Panc1 (cell line): ENCODE data around the gene PLAAT4. TPM values are rescaled to one million over a fixed set of nuclear protein-coding genes. Genes with fewer than 3 reads are reported as not detected.

Experiments used
- ATAC-seq: fragments of 200-7000 bp; cut with Tn5 transposase; 2 replicates; pipeline ENCODE4 v1.9.1; 2020; ENCODE audit warnings: mild to moderate bottlenecking, moderate library complexity
- BruUV-seq: library from RNA; stranded (reverse); fragments of 400-500 nt; replicated peaks from 2 replicates; lab custom pipeline; 2021; lab: Mats Ljungman, UMichigan
- CTCF ChIA-PET: fragments of 300-600 bp; sonication (Branson Sonifier 250); formaldehyde crosslinking; loops from one replicate; lab custom pipeline; 2022; ENCODE audit warnings: antibody characterized with exemption; lab: Charles Lee
- POLR2A ChIA-PET: fragments of 300-600 bp; sonication (Branson Sonifier 250); formaldehyde crosslinking; loops from one replicate; lab custom pipeline; 2022; ENCODE audit warnings: antibody characterized with exemption; lab: Charles Lee
- DNase-seq: peaks from one replicate; pipeline ENCODE4 v3.0.0-alpha.2; 2010; ENCODE audit warnings: low read depth, low spot score
- H3K27ac ChIP-seq: 2 replicates; pipeline ENCODE4 v1.5.1; 2011; ENCODE audit warnings: mild to moderate bottlenecking, low read length, inconsistent platforms
- H3K27me3 ChIP-seq: fragments of 200-500 bp; sonication (Bioruptor generic); 2 replicates; pipeline ENCODE4 v1.6.0; 2014; ENCODE audit warnings: low read length, inconsistent platforms; ENCODE audit not compliant: control insufficient read depth, insufficient read depth
- H3K36me3 ChIP-seq: fragments of 200-500 bp; sonication (Bioruptor generic); 2 replicates; pipeline ENCODE4 v1.5.1; 2014; ENCODE audit warnings: inconsistent platforms, mild to moderate bottlenecking, low read length, moderate library complexity; ENCODE audit not compliant: control insufficient read depth, insufficient read depth
- H3K4me1 ChIP-seq: 2 replicates; pipeline ENCODE4 v1.5.1; 2011; ENCODE audit warnings: inconsistent platforms, mild to moderate bottlenecking, low read length, moderate library complexity; ENCODE audit not compliant: control insufficient read depth, insufficient read depth
- H3K4me3 ChIP-seq, 2 experiments: 2 replicates each; pipeline ENCODE4 v1.5.1; 2011 to 2012; ENCODE audit warnings: low read depth in 2 of 2, low read length in 2 of 2, mild to moderate bottlenecking in 2 of 2, inconsistent platforms in 1 of 2, moderate library complexity in 1 of 2
- H3K9me3 ChIP-seq: fragments of 200-500 bp; sonication (Bioruptor generic); 2 replicates; pipeline ENCODE4 v1.5.1; 2014; ENCODE audit warnings: low read depth, mild to moderate bottlenecking, inconsistent platforms, low read length, moderate library complexity; ENCODE audit not compliant: control insufficient read depth, insufficient read depth
- POLR2AphosphoS5 ChIP-seq: IDR thresholded peaks from 2 replicates; pipeline ENCODE4 v1.6.1; 2012; ENCODE audit warnings: mild to moderate bottlenecking, low read depth, low read length, moderate library complexity
- SIN3A ChIP-seq: IDR thresholded peaks from 2 replicates; pipeline ENCODE4 v1.6.1; 2012; ENCODE audit warnings: low read depth, mild to moderate bottlenecking, low read length, moderate library complexity, borderline replicate concordance; ENCODE audit not compliant: insufficient read depth
- TCF7L2 ChIP-seq: IDR thresholded peaks from 2 replicates; pipeline ENCODE4 v1.6.1; 2011; ENCODE audit warnings: mild to moderate bottlenecking, low read depth, low read length, inconsistent platforms
- in situ Hi-C: cut with HindIII; loops from 2 replicates; pipeline ENCODE4 v1.10.0; 2016; ENCODE audit warnings: low sequenced_read_pairs, low pct_unique_long_range_greater_than_20kb
- intact Hi-C: fragments of 100-400 bp; cut with micrococcal nuclease; formaldehyde crosslinking; loops from one replicate; pipeline ENCODE4 v1.10.0; 2022; ENCODE audit not compliant: unreplicated experiment
- total RNA-seq: library from RNA; stranded (reverse); gene quantifications from one replicate; pipeline ENCODE4 v1.2.1, GENCODE V29; 2021; ENCODE audit not compliant: unreplicated experiment
- TF ChIP-seq, protein P1 (sequence below), 2 experiments: IDR thresholded peaks; 2 replicates each; pipeline ENCODE4 v1.6.1; 2011 to 2012; ENCODE audit warnings: low read depth in 2 of 2, control low read depth in 1 of 2, low read length in 1 of 2, mild to moderate bottlenecking in 1 of 2, moderate library complexity in 1 of 2; ENCODE audit not compliant: insufficient read depth in 1 of 2
- TF ChIP-seq, protein P2 (sequence below): fragments of 450-650 bp; IDR thresholded peaks from 2 replicates; pipeline ENCODE4 v1.5.1; 2017; ENCODE audit warnings: mild to moderate bottlenecking

PLAAT4 gene
- total RNA-seq, 1 experiment from 2014 or later, result 15.2 TPM

DNA sequence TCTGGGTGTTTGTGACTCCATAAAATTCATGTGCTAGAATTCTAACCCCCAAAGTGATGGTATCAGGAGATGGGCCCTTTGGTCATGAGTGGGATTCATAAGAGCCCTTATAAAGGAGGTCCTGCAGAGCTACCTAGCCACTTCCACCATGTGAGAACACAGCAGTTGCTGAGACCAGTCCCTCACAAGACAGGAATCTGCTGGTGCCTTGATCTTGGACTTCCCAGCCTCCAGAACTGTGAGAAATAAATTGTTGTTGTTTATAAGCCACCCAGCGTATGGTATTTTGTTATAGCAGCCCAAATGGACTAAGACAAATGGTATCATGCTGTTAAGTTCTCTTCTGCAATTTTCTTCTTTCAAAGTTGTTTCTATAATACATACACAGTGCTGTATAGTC is 44.2 kb upstream of the PLAAT4 start:
- peaks cover 24% of the 10 kb centered on the region for H3K27me3 ChIP-seq
- intact Hi-C loops (no loop called here), in situ Hi-C loops (no loop called here)
- no peak overlapping the region for H3K4me3 ChIP-seq
- ATAC-seq (no peak), DNase-seq (no peak)
- TF ChIP-seq, protein P1, sequence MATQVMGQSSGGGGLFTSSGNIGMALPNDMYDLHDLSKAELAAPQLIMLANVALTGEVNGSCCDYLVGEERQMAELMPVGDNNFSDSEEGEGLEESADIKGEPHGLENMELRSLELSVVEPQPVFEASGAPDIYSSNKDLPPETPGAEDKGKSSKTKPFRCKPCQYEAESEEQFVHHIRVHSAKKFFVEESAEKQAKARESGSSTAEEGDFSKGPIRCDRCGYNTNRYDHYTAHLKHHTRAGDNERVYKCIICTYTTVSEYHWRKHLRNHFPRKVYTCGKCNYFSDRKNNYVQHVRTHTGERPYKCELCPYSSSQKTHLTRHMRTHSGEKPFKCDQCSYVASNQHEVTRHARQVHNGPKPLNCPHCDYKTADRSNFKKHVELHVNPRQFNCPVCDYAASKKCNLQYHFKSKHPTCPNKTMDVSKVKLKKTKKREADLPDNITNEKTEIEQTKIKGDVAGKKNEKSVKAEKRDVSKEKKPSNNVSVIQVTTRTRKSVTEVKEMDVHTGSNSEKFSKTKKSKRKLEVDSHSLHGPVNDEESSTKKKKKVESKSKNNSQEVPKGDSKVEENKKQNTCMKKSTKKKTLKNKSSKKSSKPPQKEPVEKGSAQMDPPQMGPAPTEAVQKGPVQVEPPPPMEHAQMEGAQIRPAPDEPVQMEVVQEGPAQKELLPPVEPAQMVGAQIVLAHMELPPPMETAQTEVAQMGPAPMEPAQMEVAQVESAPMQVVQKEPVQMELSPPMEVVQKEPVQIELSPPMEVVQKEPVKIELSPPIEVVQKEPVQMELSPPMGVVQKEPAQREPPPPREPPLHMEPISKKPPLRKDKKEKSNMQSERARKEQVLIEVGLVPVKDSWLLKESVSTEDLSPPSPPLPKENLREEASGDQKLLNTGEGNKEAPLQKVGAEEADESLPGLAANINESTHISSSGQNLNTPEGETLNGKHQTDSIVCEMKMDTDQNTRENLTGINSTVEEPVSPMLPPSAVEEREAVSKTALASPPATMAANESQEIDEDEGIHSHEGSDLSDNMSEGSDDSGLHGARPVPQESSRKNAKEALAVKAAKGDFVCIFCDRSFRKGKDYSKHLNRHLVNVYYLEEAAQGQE (IDR thresholded peaks at IDR 0.05; ENCODE audit: insufficient read depth in 1 of 2, low read depth in 2 of 2, low read length in 1 of 2), result no peak
- TF ChIP-seq, protein P2, sequence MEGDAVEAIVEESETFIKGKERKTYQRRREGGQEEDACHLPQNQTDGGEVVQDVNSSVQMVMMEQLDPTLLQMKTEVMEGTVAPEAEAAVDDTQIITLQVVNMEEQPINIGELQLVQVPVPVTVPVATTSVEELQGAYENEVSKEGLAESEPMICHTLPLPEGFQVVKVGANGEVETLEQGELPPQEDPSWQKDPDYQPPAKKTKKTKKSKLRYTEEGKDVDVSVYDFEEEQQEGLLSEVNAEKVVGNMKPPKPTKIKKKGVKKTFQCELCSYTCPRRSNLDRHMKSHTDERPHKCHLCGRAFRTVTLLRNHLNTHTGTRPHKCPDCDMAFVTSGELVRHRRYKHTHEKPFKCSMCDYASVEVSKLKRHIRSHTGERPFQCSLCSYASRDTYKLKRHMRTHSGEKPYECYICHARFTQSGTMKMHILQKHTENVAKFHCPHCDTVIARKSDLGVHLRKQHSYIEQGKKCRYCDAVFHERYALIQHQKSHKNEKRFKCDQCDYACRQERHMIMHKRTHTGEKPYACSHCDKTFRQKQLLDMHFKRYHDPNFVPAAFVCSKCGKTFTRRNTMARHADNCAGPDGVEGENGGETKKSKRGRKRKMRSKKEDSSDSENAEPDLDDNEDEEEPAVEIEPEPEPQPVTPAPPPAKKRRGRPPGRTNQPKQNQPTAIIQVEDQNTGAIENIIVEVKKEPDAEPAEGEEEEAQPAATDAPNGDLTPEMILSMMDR, result no peak
- no peak for TF ChIP-seq TCF7L2
- no peak for TF ChIP-seq POLR2AphosphoS5
- TF ChIP-seq SIN3A, result no peak
- CTCF ChIA-PET, result no interaction called here
- no peak overlapping the region for H3K27ac ChIP-seq
- H3K36me3 ChIP-seq, result no peaks in the 10 kb centered on the region
- no peaks in the 10 kb centered on the region for H3K4me1 ChIP-seq
- no TSS peak for BruUV-seq
- no peaks in the 10 kb centered on the region; the same call in 1 of the 2 replicates for H3K9me3 ChIP-seq
- POLR2A ChIA-PET, result no interaction called here

DNA sequence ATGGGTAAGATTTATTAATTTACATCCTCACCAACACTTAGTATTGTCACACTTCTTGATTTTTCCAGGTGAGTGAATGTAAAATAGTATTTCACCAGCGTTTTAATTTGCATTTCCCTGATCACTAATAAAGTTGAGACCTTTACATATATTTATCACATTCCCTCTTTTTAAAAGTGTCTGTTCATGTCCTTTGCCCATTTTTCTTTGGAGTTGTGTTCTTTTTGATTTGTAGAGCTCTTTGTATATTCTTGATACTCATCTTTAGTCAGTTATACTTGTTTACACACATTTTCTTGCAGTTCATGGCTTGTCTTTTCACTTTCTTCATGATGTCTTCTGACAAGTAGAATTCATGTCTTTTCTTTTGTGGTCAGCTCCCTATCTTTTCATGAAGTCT is 43.5 kb upstream of the PLAAT4 start:
- intact Hi-C loops, result no loop called here
- H3K27me3 ChIP-seq, result peaks cover 24% of the 10 kb centered on the region
- in situ Hi-C loops, result no loop called here
- DNase-seq (no peak), ATAC-seq (no peak)
- TF ChIP-seq, protein P2, result no peak
- TF ChIP-seq, protein P1 (IDR thresholded peaks at IDR 0.05; ENCODE audit: insufficient read depth in 1 of 2, low read depth in 2 of 2, low read length in 1 of 2), result no peak
- TF ChIP-seq SIN3A (no peak), POLR2AphosphoS5 (no peak), TCF7L2 (no peak)
- H3K4me1 ChIP-seq, result no peaks in the 10 kb centered on the region
- H3K36me3 ChIP-seq, result no peaks in the 10 kb centered on the region
- no peaks in the 10 kb centered on the region; the same call in 1 of the 2 replicates for H3K9me3 ChIP-seq
- H3K27ac ChIP-seq, result no peak overlapping the region
- POLR2A ChIA-PET, result interaction anchor here (0.7 kb wide), 1 partner anchor 194 kb away, joined by 7 read pairs; no protein-coding TSS in a partner anchor
- no peak overlapping the region for H3K4me3 ChIP-seq
- CTCF ChIA-PET, result interaction anchor here (0.6 kb wide), 1 partner anchor 276 kb away, joined by 3 read pairs; no protein-coding TSS in a partner anchor
- no TSS peak for BruUV-seq
